GM12872 (cell line): ENCODE data around the gene TNS3.

ENCODE experiments used
- CTCF ChIP-seq: IDR thresholded peaks from 3 replicates; pipeline ENCODE4 v1.5.1; 2011; ENCODE audit warnings: low read depth, mild to moderate bottlenecking, low read length, moderate library complexity; ENCODE audit not compliant: insufficient read depth

The TNS3 gene

GRCh38 chr7:47460251-47460989, 121.5 kb downstream of the TNS3 start:
- no peak for TF ChIP-seq CTCF

GRCh38 chr7:47458486-47458885, 123.4 kb downstream of the TNS3 start:
- TF ChIP-seq CTCF: no peak

- no peak for TF ChIP-seq CTCF
Observed at GRCh38 chr7:47458057-47458456, 123.9 kb downstream of the TNS3 start.

GRCh38 chr7:47456210-47456955, 125.5 kb downstream of the TNS3 start:
- TF ChIP-seq CTCF: no peak

GRCh38 chr7:47455872-47456185, 126.1 kb downstream of the TNS3 start:
- no peak for TF ChIP-seq CTCF

- no peak for TF ChIP-seq CTCF
Observed at GRCh38 chr7:47454974-47455871, 126.7 kb downstream of the TNS3 start.
